Gastroesophageal sphincter (tissue), 2 donors: ENCODE data around the gene C2CD5.

Source experiments
- POLR2A ChIP-seq, 2 donors: fragments of 450-650 bp; IDR thresholded peaks; one replicate each; pipeline ENCODE4 v1.6.1; 2017; ENCODE audit warnings: antibody characterized with exemption in 2 of 2, mild to moderate bottlenecking in 2 of 2, moderate library complexity in 1 of 2
- POLR2AphosphoS5 ChIP-seq: sonication (generic); formaldehyde crosslinking; IDR thresholded peaks from one replicate; pipeline ENCODE4 v1.6.1; 2017; ENCODE audit warnings: antibody characterized with exemption

DNA sequence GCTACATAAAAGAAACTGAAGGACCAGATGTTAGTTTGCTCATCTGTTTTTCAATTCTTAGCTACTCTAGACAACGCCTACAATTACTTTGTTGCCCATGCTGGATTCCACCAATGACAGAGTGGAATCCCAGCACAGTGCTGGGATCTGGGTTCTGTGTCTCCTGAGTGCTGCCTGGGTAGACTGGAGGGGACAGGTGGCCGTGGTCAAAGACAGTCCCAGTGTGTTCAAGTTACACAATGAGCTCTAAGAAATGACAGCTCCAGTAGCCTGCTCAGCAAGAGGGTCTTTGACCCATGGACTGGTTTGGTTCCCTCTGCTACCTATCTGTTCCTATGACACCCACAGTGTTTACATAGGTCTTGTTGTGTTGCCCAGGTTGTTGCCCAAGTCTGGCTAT lies 38.5 kb downstream of the C2CD5 start:
- TF ChIP-seq POLR2AphosphoS5, result no peak
- TF ChIP-seq POLR2A (IDR thresholded peaks at IDR 0.05), result no peak
